Putamen (tissue), 1 donor: ENCODE results near the gene RNU6-1.

Experiments used
- DNase-seq: peaks from one replicate; pipeline ENCODE4 v3.0.0-alpha.2; 2016; ENCODE audit warnings: low spot score

Gene RNU6-1

GRCh38 chr15:67839929-67840748, at the start of gene RNU6-1:
TSS of gene RNU6-1 (minus strand) at chr15:67840045.
- peak; percentile 94 for DNase-seq

DNA sequence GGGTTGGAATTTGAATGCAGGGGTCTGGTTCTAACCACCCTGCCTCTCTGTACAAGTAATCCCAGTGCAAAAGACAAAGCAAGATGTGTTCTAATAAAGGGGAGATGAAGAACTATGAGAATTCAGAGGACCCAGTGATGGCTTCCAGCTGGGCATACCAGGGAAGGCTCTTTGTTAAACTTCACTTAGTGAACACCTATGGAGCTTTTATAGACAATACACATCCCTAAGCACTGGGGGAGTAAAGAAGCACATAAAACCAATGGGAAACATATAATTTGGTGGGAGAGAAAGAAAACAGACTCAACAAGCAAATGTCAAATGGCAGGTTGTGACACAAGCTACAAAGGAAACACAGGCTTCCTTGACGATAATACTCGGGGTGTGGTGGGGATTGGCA, 47.9 kb upstream of the RNU6-1 start:
- DNase-seq, result no peak

GRCh38 chr15:67885861-67886260, 46.0 kb upstream of the RNU6-1 start:
- no peak for DNase-seq

- no peak for DNase-seq
Observed at GRCh38 chr15:67885175-67885523, 45.3 kb upstream of the RNU6-1 start.

DNA sequence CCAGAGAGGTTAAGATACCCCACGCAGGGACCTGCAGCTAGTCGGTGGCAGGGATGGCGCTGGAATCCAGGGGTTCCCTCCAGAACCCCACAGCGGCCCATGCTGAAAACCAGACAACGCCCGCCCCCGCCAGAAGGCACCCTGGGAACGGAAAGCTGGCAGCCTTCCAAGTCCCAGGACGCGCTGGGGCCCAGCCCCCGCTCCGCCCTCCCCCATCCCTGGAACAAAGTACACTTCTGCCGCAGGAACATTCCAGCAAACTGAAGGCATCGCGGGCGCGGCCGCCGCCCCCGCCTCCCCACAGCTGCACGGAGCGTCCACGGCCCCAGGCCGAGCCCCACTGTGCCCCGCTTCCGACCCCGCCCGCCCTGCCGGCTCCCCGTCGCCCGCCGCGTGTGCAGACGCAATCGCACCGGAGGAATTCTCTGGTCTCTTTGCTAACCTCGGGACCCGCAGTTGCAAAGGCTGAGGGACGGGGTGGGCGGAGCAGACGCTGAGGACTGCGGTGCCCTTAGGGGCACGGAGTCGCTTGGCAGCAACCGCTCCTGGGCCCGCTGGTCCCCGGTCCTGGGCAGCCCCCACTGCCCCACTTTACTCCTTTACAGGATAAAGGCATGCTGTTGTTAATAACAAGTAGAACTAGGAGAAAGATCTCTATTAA, 44.8 kb upstream of the RNU6-1 start:
- DNase-seq, result peak; percentile 60

DNA sequence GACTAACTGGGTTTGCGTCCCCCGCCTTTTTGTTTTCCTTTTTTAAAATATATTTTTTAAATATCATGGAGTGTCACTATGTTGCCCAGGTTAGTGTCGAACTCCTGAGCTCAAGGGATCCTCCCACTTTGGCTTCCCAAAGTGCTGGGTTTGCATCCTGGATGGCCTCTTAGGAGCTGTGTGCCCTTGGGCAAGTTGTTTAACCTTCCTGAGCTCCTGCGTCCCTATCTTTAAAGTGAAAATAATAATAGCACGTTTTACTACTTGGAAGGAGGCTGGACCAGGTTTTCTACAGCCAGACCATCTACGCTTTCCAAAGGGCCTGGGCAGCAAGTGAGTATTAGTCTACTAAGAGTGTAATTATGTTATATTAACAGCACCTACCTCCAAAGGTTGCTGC, 44.2 kb upstream of the RNU6-1 start:
- DNase-seq, result no peak

GRCh38 chr15:67883234-67883773, 43.5 kb upstream of the RNU6-1 start:
- DNase-seq, result no peak

GRCh38 chr15:67882487-67883233, 42.8 kb upstream of the RNU6-1 start:
- no peak for DNase-seq

GRCh38 chr15:67880651-67881182, 40.9 kb upstream of the RNU6-1 start:
- DNase-seq, result no peak

GRCh38 chr15:67879440-67880129, 39.7 kb upstream of the RNU6-1 start:
- no peak for DNase-seq

- DNase-seq, result no peak
Observed at GRCh38 chr15:67878712-67879206, 38.9 kb upstream of the RNU6-1 start.

- DNase-seq, result no peak
Observed at GRCh38 chr15:67873777-67874176, 33.9 kb upstream of the RNU6-1 start.

DNA sequence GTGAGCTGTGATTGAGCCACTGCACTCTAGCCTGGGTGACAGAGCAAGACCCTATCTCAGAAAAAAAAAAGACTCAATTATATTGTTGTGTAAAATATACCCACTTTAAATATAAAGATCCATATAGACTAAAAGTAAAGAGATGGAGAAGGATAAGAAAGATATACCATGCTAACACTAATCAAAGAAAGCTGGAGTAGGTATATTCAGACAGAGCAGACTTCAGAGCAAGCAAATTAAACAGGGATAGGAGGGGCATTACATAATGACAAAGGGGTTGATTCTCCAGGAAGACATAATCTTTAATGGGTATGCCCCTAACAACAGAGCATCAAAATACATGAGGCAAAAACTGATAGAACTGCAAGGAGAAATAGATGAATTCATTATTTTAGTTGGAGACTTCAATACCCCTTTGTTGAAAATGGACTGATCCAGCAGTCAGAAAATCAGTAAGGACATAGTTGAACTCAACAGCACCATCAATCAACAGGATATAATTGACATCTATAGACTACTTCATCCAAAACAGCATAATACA, 31.1 kb upstream of the RNU6-1 start:
- no peak for DNase-seq

GRCh38 chr15:67869701-67870100, 29.9 kb upstream of the RNU6-1 start:
- DNase-seq, result no peak

DNA sequence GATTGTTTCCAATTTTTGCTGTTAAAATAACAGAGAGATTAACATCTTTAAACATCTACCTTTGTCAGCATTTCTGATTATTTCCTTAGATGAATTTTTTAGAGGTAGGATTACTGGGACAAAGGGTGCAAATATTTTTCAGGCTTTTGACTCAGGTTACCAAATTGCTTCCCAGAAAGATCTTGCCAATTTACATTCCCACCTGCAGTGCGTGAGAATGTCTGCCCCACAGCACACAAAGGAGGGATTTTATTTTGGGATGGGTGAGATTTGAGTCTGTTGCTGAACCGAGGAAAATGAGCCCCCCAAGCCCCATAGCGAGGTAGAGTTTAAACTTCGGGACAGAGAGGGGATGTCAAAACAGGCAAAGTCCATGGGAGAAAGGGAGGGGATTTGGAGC, 25.9 kb upstream of the RNU6-1 start:
- DNase-seq, result no peak

- no peak for DNase-seq
Observed at GRCh38 chr15:67865331-67865730, 25.5 kb upstream of the RNU6-1 start.

GRCh38 chr15:67863442-67863987, 23.7 kb upstream of the RNU6-1 start:
- peak; percentile 65 for DNase-seq

GRCh38 chr15:67862750-67863441, 23.1 kb upstream of the RNU6-1 start:
- DNase-seq, result no peak

DNA sequence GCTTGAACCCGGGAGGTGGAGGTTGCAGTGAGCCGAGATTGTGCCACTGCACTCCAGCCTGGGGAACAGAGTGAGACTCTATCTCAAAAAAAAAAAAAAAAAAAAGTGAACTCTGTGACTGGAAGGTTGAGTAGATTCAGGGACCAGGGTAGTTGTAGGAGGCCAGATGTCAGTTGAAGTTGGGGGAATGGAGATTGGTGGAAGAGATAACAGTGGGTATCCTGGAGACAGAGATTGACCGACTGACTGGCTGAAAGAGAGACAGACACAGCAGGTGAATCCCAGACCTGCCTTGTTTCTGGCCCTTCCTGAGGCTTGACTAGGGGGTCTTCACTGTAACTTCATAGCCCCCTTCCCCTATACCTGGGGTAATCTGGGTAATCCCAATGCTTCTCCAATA, 22.1 kb upstream of the RNU6-1 start:
- DNase-seq, result no peak

DNA sequence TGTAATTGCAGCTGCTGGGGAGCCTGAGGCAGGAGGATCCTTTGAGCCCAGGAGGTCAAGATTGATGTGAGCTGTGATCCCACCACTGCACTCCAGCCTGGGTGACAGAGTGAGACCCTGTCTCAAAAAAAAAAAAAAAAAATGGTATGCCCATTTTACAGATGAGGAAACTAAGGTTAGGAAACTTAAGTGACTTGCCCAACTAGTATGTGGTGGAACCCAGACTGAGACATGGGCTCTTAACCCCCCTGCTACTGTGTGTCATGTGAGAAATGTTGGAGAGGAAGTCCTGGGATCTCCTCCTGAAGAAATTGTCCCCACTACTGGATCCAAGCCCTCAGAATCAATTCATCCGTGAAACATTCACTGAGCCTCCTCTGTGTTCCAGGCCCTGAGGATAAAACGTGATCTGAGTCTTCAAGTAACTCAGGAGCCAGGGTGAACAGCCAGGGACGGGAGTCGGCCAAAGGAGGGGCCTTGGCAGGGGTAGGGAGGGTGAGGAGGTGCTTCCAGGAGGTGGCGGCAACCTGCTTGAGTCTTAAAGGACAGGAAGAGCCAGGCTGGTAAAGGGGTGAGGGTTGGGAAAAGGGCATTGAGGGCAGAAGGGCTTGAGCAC, 19.6 kb upstream of the RNU6-1 start:
- peak; percentile 34 for DNase-seq
